Measurements from ENCODE around the gene CAMTA1.

Gene CAMTA1

DNA sequence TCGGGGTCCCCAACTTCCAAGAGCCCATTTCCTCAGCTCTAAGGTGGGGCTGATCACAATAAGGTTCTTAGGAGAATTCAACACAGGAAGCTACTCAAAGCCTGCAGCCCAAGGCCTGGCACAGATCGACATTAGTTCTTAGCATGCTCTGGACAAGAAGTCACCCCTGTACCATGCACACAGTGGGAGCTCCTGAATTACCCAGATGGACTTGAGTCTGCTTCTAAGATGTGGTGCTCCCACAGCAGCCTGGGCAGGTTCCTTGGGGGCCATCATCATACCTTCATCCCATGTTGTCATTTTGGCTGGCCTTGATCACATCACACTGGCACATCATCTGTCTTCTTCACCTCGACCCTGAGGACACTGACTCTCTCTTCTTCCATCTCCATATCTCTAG is 832.6 kb downstream of the CAMTA1 start (continued):
- TF ChIP-seq, protein P1, sequence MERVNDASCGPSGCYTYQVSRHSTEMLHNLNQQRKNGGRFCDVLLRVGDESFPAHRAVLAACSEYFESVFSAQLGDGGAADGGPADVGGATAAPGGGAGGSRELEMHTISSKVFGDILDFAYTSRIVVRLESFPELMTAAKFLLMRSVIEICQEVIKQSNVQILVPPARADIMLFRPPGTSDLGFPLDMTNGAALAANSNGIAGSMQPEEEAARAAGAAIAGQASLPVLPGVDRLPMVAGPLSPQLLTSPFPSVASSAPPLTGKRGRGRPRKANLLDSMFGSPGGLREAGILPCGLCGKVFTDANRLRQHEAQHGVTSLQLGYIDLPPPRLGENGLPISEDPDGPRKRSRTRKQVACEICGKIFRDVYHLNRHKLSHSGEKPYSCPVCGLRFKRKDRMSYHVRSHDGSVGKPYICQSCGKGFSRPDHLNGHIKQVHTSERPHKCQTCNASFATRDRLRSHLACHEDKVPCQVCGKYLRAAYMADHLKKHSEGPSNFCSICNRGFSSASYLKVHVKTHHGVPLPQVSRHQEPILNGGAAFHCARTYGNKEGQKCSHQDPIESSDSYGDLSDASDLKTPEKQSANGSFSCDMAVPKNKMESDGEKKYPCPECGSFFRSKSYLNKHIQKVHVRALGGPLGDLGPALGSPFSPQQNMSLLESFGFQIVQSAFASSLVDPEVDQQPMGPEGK (CRISPR knock-in tag; IDR thresholded peaks at IDR 0.05; ENCODE audit: borderline replicate concordance): no peak
- TF ChIP-seq GLIS3 (CRISPR knock-in tag; IDR thresholded peaks at IDR 0.05): no peak
- TF ChIP-seq SNAI2 (CRISPR knock-in tag; IDR thresholded peaks at IDR 0.05): no peak

DNA sequence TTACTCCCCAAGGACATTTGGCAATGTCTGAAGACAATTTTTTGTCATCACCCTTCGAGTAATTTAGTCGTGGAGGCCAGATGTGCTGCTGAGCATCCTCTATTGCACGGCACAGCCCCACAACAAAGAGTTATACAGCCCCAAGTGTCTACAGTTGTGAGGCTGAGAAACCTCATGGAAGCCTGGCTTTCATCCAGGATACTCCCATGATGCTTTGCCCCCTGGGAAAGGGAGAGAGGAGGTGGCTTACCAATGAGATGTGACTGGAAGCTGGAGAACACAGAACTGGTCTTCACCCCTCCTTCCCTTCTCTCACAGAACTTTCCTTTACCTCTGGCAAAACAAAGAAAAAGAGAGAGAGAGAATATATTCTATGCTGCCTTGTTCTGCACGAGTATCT is 834.9 kb downstream of the CAMTA1 start:
- no peak for TF ChIP-seq TCF4 (CRISPR knock-in tag; IDR thresholded peaks at IDR 0.05; ENCODE audit: borderline replicate concordance)
- no peak for TF ChIP-seq ARNTL (CRISPR knock-in tag; IDR thresholded peaks at IDR 0.05; ENCODE audit: borderline replicate concordance, low read depth)
- no peak for TF ChIP-seq ZNF8 (CRISPR knock-in tag; IDR thresholded peaks at IDR 0.05)
- TF ChIP-seq ESRRG (CRISPR knock-in tag; IDR thresholded peaks at IDR 0.05): no peak
- TF ChIP-seq ZC3H10 (CRISPR knock-in tag; IDR thresholded peaks at IDR 0.05): no peak
- TF ChIP-seq TOX (CRISPR knock-in tag; IDR thresholded peaks at IDR 0.05; ENCODE audit: borderline replicate concordance): no peak
- no peak for TF ChIP-seq OSR1 (CRISPR knock-in tag; IDR thresholded peaks at IDR 0.05)
- ATAC-seq: no peak

DNA sequence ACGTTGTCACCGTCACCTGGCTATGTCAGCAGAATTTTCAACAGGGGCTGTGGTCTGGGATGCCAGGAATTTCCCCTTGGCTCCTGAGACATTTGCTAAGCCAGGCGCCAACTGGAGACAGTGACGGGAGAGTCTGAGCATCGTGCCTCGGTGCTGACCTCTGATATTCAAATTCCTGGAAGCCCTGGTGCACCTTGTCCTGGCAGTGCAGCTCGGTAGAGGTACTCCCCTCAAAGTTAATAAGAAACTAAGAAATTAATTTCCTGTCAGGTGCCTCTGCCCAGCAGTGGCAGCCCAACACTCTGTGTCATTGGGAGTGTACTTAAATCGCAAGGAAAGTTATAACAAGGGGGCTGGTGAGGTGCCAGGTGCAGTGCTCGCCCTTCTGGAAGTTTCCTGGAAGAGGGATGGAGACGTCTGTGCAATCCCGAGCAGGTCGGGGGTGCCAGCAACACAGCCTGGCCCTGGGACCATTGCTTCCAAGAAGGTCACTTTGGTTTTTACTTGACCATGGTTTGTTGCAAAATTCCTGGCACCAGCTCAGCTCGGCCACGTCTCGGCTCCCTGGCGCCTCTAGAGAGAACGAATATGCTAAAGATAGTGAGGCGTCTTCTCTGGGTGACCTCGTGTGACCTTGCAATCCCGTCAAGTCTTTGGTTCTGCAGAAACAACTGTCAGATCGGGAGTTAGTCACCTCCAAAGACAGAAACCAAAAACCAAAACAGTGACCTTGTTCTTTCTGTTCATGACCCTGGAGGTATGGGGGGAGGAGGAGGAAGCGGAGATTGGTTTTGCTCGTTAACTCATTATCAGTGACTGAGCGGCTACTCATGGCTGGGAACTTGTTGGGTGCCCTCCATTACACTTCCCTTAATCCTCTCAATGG is 836.3 kb downstream of the CAMTA1 start:
- TF ChIP-seq RARB (CRISPR knock-in tag; IDR thresholded peaks at IDR 0.05) (no peak), TOX (CRISPR knock-in tag; IDR thresholded peaks at IDR 0.05; ENCODE audit: borderline replicate concordance) (no peak; the same call in 1 of the 2 replicates), CSDC2 (CRISPR knock-in tag; IDR thresholded peaks at IDR 0.05) (no peak), ESRRG (CRISPR knock-in tag; IDR thresholded peaks at IDR 0.05) (no peak), ZNF565 (CRISPR knock-in tag; conservative IDR thresholded peaks at IDR 0.05; ENCODE audit: low read depth) (no peak), PPARA (CRISPR knock-in tag; IDR thresholded peaks at IDR 0.05; ENCODE audit: borderline replicate concordance) (no peak), TCF4 (CRISPR knock-in tag; IDR thresholded peaks at IDR 0.05; ENCODE audit: borderline replicate concordance) (no peak), OSR1 (CRISPR knock-in tag; IDR thresholded peaks at IDR 0.05) (no peak), ARNTL (CRISPR knock-in tag; IDR thresholded peaks at IDR 0.05; ENCODE audit: borderline replicate concordance, low read depth) (no peak), GLIS3 (CRISPR knock-in tag; IDR thresholded peaks at IDR 0.05) (no peak), BACH2 (CRISPR knock-in tag; IDR thresholded peaks at IDR 0.05; ENCODE audit: borderline replicate concordance) (no peak), SNAI2 (CRISPR knock-in tag; IDR thresholded peaks at IDR 0.05) (no peak), ZC3H10 (CRISPR knock-in tag; IDR thresholded peaks at IDR 0.05) (no peak)
- TF ChIP-seq, protein P2, sequence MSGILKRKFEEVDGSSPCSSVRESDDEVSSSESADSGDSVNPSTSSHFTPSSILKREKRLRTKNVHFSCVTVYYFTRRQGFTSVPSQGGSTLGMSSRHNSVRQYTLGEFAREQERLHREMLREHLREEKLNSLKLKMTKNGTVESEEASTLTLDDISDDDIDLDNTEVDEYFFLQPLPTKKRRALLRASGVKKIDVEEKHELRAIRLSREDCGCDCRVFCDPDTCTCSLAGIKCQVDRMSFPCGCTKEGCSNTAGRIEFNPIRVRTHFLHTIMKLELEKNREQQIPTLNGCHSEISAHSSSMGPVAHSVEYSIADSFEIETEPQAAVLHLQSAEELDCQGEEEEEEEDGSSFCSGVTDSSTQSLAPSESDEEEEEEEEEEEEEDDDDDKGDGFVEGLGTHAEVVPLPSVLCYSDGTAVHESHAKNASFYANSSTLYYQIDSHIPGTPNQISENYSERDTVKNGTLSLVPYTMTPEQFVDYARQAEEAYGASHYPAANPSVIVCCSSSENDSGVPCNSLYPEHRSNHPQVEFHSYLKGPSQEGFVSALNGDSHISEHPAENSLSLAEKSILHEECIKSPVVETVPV (CRISPR knock-in tag; IDR thresholded peaks at IDR 0.05): no peak
- TF ChIP-seq, protein P3, sequence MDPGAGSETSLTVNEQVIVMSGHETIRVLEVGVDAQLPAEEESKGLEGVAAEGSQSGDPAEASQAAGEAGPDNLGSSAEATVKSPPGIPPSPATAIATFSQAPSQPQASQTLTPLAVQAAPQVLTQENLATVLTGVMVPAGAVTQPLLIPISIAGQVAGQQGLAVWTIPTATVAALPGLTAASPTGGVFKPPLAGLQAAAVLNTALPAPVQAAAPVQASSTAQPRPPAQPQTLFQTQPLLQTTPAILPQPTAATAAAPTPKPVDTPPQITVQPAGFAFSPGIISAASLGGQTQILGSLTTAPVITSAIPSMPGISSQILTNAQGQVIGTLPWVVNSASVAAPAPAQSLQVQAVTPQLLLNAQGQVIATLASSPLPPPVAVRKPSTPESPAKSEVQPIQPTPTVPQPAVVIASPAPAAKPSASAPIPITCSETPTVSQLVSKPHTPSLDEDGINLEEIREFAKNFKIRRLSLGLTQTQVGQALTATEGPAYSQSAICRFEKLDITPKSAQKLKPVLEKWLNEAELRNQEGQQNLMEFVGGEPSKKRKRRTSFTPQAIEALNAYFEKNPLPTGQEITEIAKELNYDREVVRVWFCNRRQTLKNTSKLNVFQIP (CRISPR knock-in tag; IDR thresholded peaks at IDR 0.05; ENCODE audit: borderline replicate concordance, low read depth): no peak
- TF ChIP-seq, protein P4, sequence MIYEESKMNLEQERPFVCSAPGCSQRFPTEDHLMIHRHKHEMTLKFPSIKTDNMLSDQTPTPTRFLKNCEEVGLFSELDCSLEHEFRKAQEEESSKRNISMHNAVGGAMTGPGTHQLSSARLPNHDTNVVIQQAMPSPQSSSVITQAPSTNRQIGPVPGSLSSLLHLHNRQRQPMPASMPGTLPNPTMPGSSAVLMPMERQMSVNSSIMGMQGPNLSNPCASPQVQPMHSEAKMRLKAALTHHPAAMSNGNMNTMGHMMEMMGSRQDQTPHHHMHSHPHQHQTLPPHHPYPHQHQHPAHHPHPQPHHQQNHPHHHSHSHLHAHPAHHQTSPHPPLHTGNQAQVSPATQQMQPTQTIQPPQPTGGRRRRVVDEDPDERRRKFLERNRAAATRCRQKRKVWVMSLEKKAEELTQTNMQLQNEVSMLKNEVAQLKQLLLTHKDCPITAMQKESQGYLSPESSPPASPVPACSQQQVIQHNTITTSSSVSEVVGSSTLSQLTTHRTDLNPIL (CRISPR knock-in tag; IDR thresholded peaks at IDR 0.05; ENCODE audit: low read depth): no peak
- no peak for ATAC-seq

DNA sequence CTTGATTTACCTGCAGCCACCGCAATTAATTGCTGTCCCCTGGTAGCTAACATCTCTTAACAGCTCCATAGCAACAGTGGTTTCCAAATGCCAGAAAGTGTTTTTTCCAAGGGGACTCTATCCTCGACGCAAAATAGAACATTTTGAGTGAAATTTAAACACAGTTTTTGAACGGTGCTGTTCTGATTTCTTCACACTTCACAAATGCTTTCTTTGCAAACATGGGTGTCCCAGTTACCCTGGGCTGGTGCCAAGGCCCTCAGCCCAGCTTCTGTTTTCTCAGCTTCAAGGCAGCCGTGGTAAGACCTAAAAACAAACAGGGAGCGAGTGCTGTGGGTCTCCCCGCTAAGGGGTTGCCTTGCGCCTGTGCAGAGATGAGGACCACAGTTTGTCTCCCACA is 838.6 kb downstream of the CAMTA1 start:
- ATAC-seq: no peak
- TF ChIP-seq, protein P5, sequence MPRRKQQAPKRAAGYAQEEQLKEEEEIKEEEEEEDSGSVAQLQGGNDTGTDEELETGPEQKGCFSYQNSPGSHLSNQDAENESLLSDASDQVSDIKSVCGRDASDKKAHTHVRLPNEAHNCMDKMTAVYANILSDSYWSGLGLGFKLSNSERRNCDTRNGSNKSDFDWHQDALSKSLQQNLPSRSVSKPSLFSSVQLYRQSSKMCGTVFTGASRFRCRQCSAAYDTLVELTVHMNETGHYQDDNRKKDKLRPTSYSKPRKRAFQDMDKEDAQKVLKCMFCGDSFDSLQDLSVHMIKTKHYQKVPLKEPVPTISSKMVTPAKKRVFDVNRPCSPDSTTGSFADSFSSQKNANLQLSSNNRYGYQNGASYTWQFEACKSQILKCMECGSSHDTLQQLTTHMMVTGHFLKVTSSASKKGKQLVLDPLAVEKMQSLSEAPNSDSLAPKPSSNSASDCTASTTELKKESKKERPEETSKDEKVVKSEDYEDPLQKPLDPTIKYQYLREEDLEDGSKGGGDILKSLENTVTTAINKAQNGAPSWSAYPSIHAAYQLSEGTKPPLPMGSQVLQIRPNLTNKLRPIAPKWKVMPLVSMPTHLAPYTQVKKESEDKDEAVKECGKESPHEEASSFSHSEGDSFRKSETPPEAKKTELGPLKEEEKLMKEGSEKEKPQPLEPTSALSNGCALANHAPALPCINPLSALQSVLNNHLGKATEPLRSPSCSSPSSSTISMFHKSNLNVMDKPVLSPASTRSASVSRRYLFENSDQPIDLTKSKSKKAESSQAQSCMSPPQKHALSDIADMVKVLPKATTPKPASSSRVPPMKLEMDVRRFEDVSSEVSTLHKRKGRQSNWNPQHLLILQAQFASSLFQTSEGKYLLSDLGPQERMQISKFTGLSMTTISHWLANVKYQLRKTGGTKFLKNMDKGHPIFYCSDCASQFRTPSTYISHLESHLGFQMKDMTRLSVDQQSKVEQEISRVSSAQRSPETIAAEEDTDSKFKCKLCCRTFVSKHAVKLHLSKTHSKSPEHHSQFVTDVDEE (CRISPR knock-in tag; IDR thresholded peaks at IDR 0.05): no peak
- TF ChIP-seq GLIS3 (CRISPR knock-in tag; IDR thresholded peaks at IDR 0.05) (no peak), TCF4 (CRISPR knock-in tag; IDR thresholded peaks at IDR 0.05; ENCODE audit: borderline replicate concordance) (no peak), ESRRG (CRISPR knock-in tag; IDR thresholded peaks at IDR 0.05) (no peak)
- TF ChIP-seq, protein P2 (CRISPR knock-in tag; IDR thresholded peaks at IDR 0.05): no peak
- TF ChIP-seq, protein P4 (CRISPR knock-in tag; IDR thresholded peaks at IDR 0.05; ENCODE audit: low read depth): no peak
- TF ChIP-seq, protein P3 (CRISPR knock-in tag; IDR thresholded peaks at IDR 0.05; ENCODE audit: borderline replicate concordance, low read depth): no peak
